ENCODE results near the gene CLDN19.
"Not testable (repeated sequence)": the region's sequence is repeated elsewhere in the genome, so short reads cannot be mapped to it uniquely, and the experiment has no call there.

The CLDN19 gene

DNA sequence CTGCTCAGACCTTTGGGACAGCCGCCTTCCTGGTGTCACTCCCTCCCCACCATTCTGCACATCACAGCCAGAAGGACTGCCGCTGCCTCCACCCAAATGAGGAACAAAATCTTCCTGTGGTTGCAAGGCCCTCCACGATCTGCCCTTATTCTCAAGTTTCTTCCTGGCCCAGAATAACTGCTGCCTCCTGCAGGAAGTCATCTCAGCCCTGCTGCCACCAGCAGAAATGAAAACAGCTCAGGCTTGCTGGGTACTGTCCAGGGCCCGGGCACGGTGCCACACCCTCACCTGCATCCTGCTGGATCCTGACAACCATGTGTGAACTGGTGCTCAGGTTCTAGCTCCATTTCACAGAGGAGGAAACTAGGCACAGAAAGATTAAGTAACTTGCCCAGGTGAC is 2.8 kb downstream of the CLDN19 start:
- DNase-seq, result no peak

DNA sequence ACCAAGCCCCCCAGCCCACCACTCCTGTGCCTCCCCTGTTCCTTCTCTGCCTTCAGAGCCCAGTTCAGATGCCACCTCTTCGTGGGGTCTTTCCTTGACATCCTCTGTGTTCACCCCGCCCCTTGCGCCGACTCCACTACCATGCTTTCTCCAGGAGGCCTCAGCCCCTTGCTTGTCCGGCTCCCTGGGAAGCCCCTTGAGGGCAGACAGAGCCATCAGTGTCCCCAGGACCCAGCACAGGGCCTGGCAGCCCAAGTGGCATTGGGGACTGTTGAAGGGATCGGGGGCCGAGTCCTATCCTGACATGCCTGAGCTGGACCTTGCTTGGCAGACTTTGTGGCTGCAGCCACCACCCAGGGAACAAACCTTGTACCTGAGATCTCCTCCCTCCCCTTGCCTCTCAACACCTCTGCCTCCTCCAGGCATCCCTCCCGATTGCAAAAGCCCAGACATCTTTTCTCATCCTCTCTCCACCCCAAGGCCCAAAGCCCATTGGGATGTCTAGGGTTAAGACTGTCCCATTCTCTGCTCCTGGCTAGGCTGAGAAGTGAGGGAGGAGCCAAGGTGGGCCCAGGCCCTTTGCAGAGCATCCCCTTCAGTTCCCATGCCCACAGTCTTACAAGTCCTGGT is 3.4 kb downstream of the CLDN19 start:
- no peak for DNase-seq

DNA sequence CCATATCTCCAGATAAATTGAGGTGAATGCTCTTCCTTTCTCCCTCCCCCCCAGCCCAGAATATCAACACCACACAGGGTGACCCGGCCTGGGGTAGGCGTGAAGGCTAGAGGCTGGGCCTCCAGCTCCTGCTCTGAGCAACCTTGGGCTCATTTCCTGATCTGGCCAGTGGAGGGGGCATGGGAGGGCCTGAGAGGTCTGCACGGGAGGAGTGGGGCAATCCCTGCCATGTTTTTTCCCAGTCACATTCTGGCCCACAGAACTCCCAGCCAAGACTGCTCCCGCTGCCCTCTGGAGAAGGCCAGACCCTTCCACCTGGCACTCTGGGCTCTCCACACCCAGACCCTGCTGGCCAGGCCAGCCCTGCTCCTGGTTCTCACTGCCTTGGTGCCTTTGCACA is 3.9 kb downstream of the CLDN19 start:
- DNase-seq, result no peak

DNA sequence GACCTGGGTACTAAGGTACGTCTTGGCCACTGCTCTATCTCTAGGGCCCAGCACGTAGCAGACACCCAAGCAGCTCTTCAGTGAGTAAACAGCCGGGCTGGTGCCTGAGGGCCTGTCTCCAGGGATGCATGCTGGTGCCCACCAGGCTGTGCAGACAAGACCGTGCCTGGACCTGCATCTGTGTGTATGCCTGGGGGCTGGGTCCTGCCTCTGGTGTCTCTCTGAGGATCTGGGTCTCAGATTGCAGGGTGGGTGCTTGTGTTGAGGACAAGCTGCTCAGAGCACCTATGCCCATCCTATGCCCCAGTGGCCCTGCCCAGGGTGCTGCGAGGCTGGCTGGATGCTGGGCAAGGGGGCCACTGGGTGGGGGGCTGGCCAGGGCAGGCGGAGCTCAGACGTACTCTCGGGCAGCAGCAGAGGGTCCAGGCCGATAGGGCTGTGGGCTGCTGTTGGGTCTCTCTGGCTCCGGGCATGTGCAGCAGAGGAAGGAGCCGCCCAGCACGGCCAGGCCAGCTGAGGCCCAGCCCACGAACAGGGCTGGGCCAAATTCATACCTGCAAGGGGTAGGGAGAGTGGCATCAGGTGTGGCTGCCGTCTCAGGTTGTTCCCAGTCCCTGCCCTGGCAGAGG is 4.4 kb downstream of the CLDN19 start:
- no peak for DNase-seq

DNA sequence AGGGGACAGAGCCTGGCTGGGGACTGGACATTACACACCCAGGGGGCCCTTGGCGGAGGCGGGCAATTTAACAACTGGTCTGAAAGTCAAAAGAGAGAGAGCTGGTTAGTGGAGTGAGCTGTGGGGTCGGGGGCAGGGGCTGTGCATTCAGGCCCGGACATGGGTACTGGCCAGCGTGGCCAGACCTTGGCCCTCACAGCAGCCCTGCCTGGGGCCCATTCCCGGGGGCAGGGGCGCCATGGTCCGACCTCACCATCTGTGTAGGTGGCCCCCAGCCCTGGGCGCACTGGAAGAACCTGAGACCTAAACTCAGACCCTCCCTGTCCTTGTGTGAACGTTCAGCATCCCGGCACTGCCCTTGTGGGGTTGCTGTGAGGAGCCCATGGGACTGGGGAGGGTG is 5.0 kb downstream of the CLDN19 start:
- DNase-seq, result no peak

DNA sequence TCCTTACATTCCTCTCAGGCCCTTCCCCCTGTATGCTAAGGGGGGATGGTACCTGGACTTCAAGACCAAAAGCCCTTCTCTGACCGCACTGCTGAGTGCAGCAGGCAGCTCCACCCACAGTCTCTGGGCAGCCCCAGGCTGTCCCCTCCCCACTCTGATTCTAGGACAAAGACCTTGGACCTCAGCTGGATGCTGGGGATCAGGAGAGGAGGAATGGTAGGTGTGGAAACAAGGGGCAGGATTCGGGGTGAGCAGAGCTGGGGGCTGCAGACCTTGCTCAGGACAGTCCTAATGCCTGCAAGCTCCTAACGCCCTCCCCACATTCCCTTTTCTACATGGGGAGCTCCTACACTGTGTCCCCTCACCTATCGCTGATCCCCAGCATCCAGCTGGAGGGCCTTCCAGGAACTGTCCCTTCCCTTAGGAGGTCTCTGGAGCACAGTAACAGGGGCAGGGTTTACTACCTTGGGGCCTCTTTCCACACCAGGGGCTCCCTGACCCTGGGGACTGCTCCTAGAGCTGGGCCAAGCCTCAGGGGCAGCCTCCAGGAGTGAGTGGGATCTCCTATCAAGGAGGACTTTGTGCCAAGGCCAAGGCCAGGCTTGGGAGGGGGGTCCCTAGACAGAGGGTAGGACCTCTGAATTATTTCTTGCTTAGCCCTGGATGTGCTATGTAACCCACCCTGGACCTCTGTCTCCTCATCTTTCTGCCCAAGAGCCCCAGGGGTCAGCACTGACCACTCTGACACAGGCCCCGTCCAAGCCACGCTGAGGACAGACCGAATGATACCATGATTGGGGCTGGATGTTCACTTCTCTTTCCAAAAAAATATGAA is 5.6 kb downstream of the CLDN19 start:
- DNase-seq, result no peak

DNA sequence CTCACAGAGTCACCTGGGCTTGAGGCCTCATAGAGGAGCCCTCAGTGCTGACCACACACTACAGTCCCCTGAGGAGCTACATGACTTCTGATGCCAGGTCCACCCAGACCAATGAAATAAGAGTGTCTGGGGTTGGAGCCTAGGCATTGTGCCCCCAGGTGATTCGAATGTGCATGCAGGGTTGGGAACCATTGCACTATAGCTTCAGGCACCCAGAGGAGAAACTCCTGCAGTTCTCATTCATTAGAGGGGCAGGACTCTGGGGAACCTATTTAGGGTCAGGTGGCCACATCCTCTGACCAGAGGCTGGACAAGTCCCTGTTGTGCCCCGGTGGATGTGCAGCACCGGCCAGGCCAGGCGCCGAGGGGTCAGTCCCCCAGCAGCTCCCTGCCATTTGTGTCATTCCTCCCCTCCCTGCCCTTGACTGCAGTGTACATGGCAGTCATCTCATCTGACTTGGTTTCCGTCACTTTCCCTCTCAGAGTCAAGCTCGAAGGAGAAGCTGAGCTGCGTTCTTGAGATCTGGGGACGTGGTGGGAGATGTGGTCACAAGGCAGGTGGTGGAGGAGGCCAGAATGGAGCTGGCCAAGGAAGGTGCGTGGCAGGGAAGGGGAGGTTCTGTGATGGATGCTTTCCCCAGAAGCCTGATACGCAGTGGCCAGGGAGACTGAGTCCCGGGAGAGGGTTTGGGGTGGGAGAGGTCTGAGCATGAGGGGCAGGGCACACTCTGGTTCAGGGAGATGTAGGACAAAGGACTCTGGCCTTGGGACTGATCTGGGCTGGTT is 6.4 kb downstream of the CLDN19 start:
- no peak for DNase-seq

DNA sequence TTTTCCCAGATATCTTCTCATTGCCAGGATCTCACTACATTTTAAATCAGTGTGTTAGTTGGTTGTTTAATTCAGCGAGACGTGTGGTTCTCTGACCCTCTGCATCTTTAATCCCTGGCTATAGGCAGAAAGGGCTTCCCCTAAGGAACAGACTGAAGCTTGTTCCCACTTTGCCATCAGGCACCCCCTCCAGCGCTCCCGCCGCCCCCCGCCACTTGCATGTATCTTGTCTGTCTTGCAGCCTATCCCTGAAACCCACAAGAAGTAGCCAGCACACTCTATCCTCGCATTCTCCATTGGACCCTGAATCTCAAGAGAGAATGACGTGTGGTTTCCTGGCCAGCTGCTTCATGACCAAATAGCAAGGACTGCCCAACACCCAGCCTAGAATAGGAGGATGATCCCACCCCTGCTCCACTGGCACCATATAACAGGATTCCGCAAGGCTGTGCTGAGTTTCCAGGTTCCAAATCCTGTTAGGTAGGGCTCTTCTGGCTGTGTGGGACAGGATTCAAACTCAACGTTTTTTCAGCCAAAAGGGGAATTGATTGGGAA is 7.8 kb downstream of the CLDN19 start:
- DNase-seq, result no peak

DNA sequence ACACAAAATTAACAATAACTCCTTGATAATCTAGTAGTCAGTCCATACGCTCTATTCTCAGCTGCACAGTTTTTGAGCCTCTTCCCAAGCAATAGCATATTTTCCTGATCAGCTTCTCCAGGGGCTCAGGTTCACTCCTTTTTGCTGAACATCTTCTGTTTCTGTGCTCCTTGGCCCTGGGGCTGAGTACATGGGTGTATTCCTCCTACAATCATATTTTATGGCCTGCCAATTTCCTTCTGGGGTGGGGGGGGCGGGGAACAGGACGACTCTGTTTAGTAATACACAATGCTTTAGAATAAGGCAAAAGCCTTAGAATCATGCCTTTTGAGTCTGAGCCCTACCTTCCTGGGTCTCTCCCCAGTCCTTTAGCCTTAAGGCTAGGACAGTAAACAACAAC is 8.5 kb downstream of the CLDN19 start:
- no peak for DNase-seq

DNA sequence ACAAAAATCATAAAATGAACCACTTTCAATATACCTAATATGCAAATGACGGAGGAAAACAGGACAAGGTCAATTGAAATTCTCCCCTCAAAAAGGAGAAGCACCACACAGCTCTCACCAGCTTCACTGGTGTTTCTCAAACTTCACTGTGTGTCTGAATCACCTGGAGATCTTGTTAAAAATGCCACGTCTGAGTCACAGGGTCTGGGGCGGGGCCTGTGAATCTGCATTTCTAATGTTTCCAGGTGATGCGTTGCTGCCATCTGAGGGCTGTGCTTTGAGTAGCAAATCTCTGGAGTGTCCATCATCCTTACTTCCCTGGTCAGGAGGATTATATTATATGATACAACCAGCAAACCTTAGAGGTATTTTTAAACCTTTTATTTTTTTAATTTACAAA is 9.0 kb downstream of the CLDN19 start:
- no peak for DNase-seq

DNA sequence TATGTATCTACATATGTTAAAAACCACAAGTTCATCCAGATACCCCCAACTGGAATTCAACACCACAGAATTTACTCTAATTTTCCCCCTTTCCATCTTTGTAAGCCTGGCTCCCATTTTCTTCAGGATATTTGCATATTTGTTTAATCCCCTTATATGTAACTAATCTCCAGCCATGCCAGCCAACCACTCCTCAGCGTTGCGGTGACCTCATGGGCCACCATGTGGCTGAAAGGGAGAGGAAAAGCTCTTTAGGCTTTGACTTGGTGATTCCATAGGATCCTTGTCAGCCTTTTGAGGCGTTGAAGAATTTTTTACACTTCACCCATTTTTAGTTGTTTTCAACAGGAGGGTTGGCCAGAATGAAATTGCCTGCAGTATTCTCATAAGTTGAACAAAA is 10.0 kb downstream of the CLDN19 start:
- DNase-seq, result no peak

DNA sequence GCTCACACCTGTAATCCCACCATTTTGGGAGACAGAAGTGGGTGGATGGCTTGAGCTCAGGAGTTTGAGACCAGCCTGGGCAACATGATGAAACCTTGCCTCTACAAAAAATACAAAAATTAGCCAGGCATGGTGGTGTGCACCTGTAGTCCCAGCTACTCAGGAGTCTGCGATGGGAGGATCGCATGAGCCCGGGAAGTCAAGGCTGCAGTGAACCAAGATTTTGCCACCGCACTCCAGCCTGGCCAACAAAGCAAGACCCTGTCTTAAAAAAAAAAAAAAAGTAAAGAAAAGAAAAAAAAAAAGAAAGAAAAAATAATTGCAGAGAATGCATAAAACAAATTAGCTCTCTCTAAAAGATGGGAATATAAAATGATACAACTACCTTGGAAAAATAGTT is 14.2 kb downstream of the CLDN19 start:
- DNase-seq, result not testable (repeated sequence)

DNA sequence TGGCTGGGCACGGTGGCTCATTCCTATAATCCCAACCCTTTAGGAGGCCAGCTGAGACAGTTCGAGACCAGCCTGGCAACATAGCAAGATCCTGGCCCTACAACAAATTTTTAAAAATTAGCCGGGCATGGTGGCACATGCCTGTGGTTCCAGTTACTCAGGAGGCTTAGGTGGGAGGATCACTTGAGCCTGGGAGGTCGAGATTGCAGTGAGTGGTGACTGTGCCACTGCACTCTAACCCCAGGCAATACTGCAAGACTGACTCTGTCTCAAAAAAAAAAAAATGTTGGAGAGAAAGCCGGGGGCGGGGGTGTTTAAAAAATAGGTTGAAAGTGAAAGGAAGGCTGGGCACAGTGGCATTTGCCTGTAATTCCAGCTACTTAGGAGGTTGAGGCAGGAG is 16.5 kb downstream of the CLDN19 start:
- DNase-seq, result no peak

DNA sequence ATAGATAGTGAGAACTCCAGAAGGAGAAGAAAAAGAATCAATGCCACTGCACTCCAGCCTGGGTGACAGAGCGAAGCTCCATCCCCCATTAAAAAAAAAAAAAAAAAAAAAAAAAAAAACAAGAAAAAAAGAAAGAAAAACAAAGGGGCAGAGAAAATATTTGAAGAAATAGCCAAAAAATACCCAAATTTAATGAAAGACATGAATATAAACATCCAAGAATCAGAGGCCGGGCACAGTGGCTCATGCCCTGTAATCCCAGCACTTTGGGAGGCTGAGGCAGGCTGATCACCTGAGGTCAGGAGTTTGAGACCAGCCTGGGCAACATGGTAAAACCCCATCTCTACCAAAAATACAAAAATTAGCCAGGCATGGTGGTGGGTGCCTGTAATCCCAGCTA is 17.6 kb downstream of the CLDN19 start:
- DNase-seq, result not testable (repeated sequence)

DNA sequence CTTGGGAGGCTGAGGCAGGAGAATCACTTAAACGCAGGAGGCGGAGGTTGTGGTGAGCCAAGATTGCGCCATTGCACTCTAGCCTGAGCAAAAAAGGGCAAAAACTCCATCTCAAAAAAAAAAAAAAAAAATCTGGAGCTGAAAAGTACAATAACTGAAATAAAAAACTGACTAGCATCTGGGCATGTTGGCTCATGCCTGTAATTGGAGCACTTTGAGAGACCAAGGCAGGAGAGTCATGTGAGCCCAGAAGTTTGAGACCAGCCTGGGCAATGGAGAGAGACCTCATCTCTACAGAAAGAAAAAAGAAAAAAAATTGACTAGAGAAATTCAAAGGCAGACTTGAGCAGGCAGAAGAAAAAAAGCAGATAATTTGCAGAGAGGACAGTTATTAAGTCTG is 18.1 kb downstream of the CLDN19 start:
- DNase-seq, result no peak

DNA sequence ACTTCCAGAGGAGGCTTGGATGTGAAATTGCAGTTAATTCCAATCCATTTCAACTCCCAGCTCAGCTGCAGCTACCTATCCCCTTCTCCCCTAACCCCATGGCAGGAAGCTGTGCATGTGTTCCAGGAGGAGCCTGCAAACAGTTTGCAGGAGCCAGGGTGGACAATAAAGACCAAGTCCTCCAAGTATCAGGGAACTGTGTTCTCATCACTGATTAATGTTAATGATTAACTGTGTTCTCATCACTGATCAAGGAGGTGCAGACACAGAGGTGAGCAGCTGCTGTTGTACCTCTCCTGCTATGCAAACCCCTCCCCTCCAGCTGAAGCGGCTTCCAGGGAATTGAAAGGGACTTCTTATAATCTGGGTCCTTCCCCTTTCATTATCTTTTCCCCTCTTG is 19.2 kb downstream of the CLDN19 start:
- DNase-seq, result no peak

DNA sequence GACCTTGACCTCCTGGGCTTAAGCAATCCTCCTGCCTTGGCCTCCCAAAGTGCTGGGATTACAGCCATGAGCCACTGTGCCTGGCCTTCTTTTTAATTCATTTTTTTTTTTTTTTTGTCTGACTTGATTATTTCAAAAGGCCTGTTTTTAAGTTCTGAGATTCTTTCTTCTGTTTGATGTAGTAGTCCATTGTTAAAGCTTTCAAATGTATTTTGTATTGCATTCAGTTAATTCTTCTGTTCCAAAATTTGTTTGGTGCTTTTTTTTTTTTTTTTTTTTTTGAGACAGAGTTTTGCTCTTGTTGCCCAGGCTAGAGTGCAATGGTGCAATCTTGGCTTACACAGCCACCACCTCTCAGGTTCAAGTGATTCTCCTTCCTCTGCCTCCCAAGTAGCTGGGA is 25.6 kb downstream of the CLDN19 start:
- DNase-seq, result not testable (repeated sequence)

DNA sequence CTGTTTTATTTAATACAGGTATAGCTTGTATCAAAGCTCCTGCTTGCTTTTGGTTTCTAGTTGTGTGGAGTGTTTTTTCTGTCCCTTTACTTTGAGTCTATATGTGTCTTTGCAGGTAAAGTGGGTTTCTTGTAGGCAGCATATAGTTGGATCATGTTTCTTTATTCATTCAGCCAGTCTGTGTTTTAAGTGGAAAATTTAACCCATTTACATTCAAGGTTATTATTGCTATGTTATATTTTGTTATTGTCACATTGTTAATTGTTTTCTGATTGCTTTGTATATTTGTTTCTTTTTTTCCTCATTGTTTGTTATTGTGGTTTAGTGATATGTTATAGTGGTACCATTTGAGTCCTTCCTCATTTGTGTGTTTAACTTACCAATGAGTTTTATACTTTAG is 26.7 kb downstream of the CLDN19 start:
- no peak for DNase-seq

DNA sequence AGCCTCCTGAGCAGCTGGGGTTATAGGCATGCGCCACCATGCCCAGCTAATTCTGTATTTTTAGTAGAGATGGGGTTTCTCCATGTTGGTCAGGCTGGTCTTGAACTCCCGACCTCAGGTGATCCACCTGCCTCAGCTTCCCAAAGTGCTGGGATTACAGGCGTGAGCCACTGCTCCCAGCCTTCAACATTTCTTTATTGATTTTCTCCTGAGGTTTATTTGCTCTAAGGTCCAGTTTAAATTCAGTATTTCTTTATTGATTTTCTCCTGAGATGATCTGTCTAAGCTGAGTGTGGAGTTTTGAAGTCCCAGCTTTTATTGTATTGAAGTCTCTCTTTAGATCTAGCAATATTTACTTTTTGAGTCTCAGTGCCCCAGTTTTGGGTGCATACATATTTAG is 27.2 kb downstream of the CLDN19 start:
- DNase-seq, result not testable (repeated sequence)

DNA sequence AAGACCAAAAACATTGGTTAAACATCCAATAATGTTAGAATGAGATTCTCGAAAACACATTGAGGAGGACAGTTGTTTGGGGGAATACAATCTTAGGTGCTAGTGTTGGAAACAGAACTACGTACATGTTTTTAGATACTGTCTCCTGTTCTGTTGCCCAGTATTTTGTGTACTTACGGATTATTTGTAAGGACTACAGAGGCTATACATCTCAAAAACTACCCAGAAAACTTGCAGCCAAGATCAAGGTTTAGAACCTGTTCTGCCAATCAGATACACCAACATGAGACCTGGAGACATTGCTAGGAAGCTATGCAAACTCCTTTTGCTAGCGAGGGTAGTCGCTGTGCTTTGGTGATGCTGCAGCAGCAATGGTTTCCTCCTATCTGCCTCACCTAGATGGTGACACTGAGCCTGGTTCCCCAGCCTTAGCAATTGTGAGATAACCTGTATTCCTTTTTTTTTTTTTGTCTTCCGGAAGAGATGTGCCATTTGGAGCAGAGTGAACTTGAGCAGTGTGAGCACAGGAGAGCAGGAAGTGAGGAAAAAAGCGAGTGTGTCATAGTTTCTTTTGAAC is 36.1 kb downstream of the CLDN19 start:
- no peak for DNase-seq

DNA sequence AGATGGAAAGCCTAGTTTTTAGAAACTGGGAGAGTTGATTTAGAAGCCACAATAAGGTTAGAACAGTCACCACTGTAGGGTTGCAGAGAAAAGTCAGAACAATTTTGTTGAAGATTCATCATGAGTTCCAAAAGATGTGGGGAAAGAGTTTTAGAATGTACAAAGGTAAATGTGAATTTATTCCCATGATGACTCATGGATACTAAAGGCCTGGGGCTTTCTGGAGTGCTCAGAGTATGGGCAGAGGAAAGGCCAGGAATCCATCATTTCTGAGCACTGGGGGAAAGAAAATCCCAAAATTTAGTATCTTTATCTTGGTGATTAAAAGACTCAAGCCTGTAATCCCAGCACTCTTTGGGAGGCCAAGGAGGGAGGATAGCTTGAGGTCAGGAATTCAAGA is 40.0 kb downstream of the CLDN19 start:
- no peak for DNase-seq

DNA sequence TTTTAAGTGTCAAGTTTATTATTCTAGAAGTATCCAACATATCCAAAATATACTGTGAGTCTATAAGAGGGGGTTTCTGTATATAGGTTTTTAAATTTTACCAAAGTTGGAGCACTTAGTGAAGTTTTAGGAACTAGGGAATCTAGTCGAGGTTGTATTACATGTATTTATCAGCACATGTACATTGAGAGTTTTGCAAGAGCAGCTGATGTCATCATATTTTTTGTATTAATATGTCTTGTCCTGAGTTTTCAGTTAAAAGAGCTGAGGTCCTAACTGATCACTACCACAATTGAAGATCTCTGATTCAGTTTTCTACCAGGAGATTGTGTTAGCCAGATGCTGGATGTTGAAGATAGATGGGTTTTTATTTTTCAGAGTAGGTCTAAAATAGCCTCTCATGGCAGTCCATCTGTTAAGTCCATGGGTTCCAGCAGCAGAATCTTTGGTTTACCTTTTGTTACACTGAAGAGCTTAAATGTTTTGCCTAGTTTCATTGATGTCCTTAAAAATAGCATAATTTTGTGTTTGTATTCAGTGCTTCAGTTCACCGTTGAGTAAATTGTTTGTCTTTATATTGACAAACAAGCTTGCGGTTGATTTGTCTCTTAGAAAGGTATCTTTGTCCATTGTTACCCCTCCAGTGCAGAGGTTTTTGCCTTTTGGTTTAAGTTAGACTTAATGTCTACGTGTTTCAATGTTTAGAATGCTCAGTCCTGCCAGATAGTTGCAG is 41.8 kb downstream of the CLDN19 start:
- no peak for DNase-seq
